PC-3 (cell line): ENCODE data around the gene TMEM259. TPM values are rescaled to one million over a fixed set of nuclear protein-coding genes. Genes with fewer than 3 reads are reported as not detected.

ENCODE experiments used
- ATAC-seq: fragments of 200-7000 bp; cut with Tn5 transposase; 2 replicates; pipeline ENCODE4 v1.9.1; 2020; ENCODE audit warnings: mild to moderate bottlenecking, moderate library complexity
- BruUV-seq: library from RNA; stranded (reverse); fragments of 400-500 nt; replicated peaks from 2 replicates; lab custom pipeline; 2021; lab: Mats Ljungman, UMichigan
- CTCF ChIA-PET: fragments of 300-600 bp; sonication (Branson Sonifier 250); formaldehyde crosslinking; loops from one replicate; lab custom pipeline; 2022; ENCODE audit warnings: antibody characterized with exemption; lab: Charles Lee
- POLR2A ChIA-PET: fragments of 300-600 bp; sonication (Branson Sonifier 250); formaldehyde crosslinking; loops from one replicate; lab custom pipeline; 2022; ENCODE audit warnings: antibody characterized with exemption; ENCODE audit not compliant: unreplicated experiment; lab: Charles Lee
- DNase-seq: peaks from one replicate; pipeline ENCODE4 v3.0.0-alpha.2; 2015
- H2AFZ ChIP-seq: fragments of 300-600 bp; sonication (generic); 2 replicates; pipeline ENCODE4 v1.6.0; 2016; ENCODE audit warnings: antibody characterized with exemption, low read length
- H3F3A ChIP-seq: fragments of 300-600 bp; sonication (generic); one replicate; pipeline ENCODE4 v1.6.0; 2017; ENCODE audit warnings: antibody characterized with exemption, low read length, control low read depth, mild to moderate bottlenecking; ENCODE audit not compliant: unreplicated experiment
- H3K27ac ChIP-seq: fragments of 300-600 bp; sonication (generic); 2 replicates; pipeline ENCODE4 v1.5.1; 2016; ENCODE audit warnings: mild to moderate bottlenecking, low read length
- H3K27me3 ChIP-seq: fragments of 300-600 bp; sonication (generic); 2 replicates; pipeline ENCODE4 v1.6.1; 2016; ENCODE audit warnings: low read length, mixed read lengths
- H3K36me3 ChIP-seq: fragments of 300-600 bp; sonication (generic); 2 replicates; pipeline ENCODE4 v1.6.1; 2016; ENCODE audit warnings: low read depth, mixed run types, low read length, mixed read lengths
- H3K4me1 ChIP-seq: fragments of 300-600 bp; sonication (generic); 2 replicates; pipeline ENCODE4 v1.5.1; 2016; ENCODE audit warnings: low read length; ENCODE audit not compliant: insufficient read depth
- H3K4me2 ChIP-seq: fragments of 300-600 bp; sonication (generic); 2 replicates; pipeline ENCODE4 v1.6.0; 2016; ENCODE audit warnings: low read length
- H3K4me3 ChIP-seq: fragments of 300-600 bp; sonication (generic); 2 replicates; pipeline ENCODE4 v1.5.1; 2016; ENCODE audit warnings: mild to moderate bottlenecking, low read length, mixed read lengths
- H3K79me2 ChIP-seq: fragments of 300-600 bp; sonication (generic); 2 replicates; pipeline ENCODE4 v1.6.1; 2017; ENCODE audit warnings: low read length, mixed read lengths
- H3K9ac ChIP-seq: fragments of 300-600 bp; sonication (generic); 2 replicates; pipeline ENCODE4 v1.6.0; 2016; ENCODE audit warnings: mild to moderate bottlenecking, low read length
- H3K9me2 ChIP-seq: fragments of 300-600 bp; sonication (generic); replicated peaks from 2 replicates; pipeline ENCODE4 v1.6.1; 2016; ENCODE audit warnings: mixed run types, low read length, mixed read lengths
- H3K9me3 ChIP-seq: fragments of 300-600 bp; sonication (generic); 2 replicates; pipeline ENCODE4 v1.6.1; 2016; ENCODE audit warnings: low read length, mixed read lengths
- H4K20me1 ChIP-seq: fragments of 300-600 bp; sonication (generic); 2 replicates; pipeline ENCODE4 v1.6.1; 2016; ENCODE audit warnings: low read length, mixed read lengths
- EZH2 ChIP-seq: fragments of 300-600 bp; sonication (generic); IDR thresholded peaks from one replicate; pipeline ENCODE4 v1.6.1; 2017; ENCODE audit warnings: antibody characterized with exemption, mild to moderate bottlenecking, low read length; ENCODE audit not compliant: unreplicated experiment
- EZH2phosphoT487 ChIP-seq: fragments of 300-600 bp; sonication (generic); IDR thresholded peaks from 2 replicates; pipeline ENCODE4 v1.6.1; 2018; ENCODE audit warnings: mild to moderate bottlenecking, antibody characterized with exemption, low read length, borderline replicate concordance
- intact Hi-C: fragments of 100-400 bp; cut with micrococcal nuclease; formaldehyde crosslinking; loops from 2 replicates; pipeline ENCODE4 v1.9.0; 2023
- total RNA-seq: library from RNA; depleted of rRNA; stranded (reverse); fragments of >200 nt; gene quantifications from 2 replicates; pipeline ENCODE4 v1.2.3, GENCODE V29; 2014
- TF ChIP-seq, protein P1 (sequence below): fragments of 300-600 bp; sonication (generic); conservative IDR thresholded peaks from 2 replicates; pipeline ENCODE4 v1.5.1; 2017; ENCODE audit warnings: antibody characterized with exemption, low read depth, mild to moderate bottlenecking, low read length

The TMEM259 gene
- total RNA-seq, 1 experiment from 2014 or later = 136 TPM

DNA sequence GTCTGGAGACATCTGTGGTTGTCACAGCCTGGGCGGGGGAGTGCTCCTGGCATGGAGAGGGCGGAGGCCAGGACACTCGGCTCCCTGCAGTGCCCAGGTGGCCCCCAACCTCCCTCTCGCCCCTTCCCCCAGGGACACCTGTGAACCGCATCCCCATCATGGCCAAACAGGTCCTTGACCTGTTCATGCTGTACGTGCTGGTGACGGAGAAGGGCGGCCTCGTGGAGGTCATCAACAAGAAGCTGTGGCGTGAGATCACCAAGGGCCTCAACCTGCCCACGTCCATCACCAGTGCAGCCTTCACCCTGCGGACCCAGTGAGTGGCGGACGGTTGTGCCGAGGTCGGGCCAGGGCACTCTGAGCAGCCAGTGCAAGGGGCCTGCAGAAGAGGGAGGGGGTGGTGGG is 56.8 kb downstream of the TMEM259 start:
- H3K9me2 ChIP-seq = no peaks in the 10 kb centered on the region
- H3K9me3 ChIP-seq = no peaks in the 10 kb centered on the region
- ChIA-PET POLR2A (no interaction called here), CTCF (no interaction called here)
- BruUV-seq = no TSS peak
- H3K79me2 ChIP-seq = no peaks in the 10 kb centered on the region
- no peak for DNase-seq
- no peak for TF ChIP-seq EZH2phosphoT487
- TF ChIP-seq EZH2 = no peak
- TF ChIP-seq, protein P1, sequence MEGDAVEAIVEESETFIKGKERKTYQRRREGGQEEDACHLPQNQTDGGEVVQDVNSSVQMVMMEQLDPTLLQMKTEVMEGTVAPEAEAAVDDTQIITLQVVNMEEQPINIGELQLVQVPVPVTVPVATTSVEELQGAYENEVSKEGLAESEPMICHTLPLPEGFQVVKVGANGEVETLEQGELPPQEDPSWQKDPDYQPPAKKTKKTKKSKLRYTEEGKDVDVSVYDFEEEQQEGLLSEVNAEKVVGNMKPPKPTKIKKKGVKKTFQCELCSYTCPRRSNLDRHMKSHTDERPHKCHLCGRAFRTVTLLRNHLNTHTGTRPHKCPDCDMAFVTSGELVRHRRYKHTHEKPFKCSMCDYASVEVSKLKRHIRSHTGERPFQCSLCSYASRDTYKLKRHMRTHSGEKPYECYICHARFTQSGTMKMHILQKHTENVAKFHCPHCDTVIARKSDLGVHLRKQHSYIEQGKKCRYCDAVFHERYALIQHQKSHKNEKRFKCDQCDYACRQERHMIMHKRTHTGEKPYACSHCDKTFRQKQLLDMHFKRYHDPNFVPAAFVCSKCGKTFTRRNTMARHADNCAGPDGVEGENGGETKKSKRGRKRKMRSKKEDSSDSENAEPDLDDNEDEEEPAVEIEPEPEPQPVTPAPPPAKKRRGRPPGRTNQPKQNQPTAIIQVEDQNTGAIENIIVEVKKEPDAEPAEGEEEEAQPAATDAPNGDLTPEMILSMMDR = no peak
- no peak overlapping the region for H3K27ac ChIP-seq
- no peaks in the 10 kb centered on the region for H3F3A ChIP-seq
- H3K9ac ChIP-seq = no peak overlapping the region
- H3K4me3 ChIP-seq = no peak overlapping the region
- peaks cover 9% of the 10 kb centered on the region; the same call in 1 of the 2 replicates for H3K4me1 ChIP-seq
- intact Hi-C loops = no loop called here
- H4K20me1 ChIP-seq = no peaks in the 10 kb centered on the region
- no peak overlapping the region for H2AFZ ChIP-seq
- H3K36me3 ChIP-seq = no peaks in the 10 kb centered on the region
- no peaks in the 10 kb centered on the region for H3K27me3 ChIP-seq
- no peak overlapping the region for H3K4me2 ChIP-seq
- no peak for ATAC-seq

DNA sequence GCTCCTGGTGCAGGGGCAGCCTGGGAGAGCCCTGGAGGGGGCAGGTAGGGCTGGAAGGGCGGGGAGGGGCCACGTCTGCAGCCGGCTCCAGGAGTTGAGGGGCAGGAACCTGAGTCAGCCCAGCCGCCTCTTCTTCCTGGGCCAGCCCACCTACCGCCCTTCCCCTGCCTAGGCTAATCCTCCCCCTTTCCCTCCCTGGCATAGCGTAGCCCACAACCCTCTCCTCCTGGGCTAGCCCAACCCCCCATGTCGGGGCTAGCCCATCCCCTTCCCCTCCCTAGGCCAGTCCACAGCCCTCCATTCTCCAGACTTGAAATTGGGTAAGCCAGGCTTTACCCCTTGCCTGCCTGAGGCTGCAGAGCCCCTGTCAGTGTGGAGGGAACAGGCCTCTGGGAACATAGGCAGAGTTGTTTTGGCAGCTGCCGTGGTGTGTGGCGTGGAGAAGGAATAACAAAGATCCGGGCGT is 57.4 kb downstream of the TMEM259 start:
- Histone ChIP-seq H3K9me3 (no peaks in the 10 kb centered on the region), H3K4me3 (no peak overlapping the region), H4K20me1 (no peaks in the 10 kb centered on the region), H3K4me2 (no peak overlapping the region), H3K36me3 (no peaks in the 10 kb centered on the region), H3F3A (no peaks in the 10 kb centered on the region), H3K79me2 (no peaks in the 10 kb centered on the region), H3K9ac (no peak overlapping the region), H3K27ac (no peak overlapping the region), H3K9me2 (no peaks in the 10 kb centered on the region), H3K27me3 (no peaks in the 10 kb centered on the region), H3K4me1 (peaks cover 14% of the 10 kb centered on the region; the same call in 1 of the 2 replicates), H2AFZ (no peak overlapping the region)
- ATAC-seq = no peak
- ChIA-PET CTCF (no interaction called here), POLR2A (no interaction called here)
- intact Hi-C loops = no loop called here
- no TSS peak for BruUV-seq
- DNase-seq = no peak
- TF ChIP-seq, protein P1 = no peak
- TF ChIP-seq EZH2 (no peak), EZH2phosphoT487 (no peak)

DNA sequence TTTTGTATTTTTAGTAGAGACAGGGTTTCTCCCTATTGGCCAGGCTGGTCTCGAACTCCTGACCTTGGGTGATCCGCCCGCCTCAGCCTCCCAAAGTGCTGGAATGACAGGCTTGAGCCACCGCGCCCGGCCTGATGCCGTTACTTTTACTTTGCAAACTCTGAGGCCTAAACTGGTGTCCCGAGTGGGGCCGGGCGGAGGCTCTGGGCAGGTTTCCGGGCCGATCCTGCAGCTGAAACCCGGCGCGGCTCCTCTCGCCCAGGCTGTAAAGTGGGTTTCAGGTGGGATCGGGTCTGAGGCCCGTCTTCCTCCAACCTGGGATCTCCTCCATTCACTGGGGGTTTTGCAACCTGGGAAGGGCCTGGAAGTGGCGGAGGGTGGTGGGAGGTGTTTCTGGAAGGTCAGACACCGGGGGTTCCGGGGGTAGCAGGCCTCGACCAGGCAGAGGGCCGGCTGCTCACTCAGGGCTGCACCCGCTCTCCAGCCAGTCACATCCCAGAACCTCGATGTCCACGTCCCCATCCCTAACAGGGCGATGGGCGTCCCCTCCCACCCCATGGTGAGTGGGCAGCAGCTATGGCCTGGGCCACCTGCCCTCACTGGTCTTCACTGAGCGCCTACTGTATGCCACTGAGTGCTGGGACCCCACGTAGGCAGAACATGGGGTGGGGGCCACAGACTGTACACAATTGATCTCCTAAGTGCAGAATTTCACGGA is 58.1 kb downstream of the TMEM259 start:
- ATAC-seq (no peak), DNase-seq (no peak)
- no peaks in the 10 kb centered on the region for H3K9me3 ChIP-seq
- ChIA-PET POLR2A (no interaction called here), CTCF (no interaction called here)
- TF ChIP-seq EZH2phosphoT487 (no peak), EZH2 (no peak)
- TF ChIP-seq, protein P1 = no peak
- H3F3A ChIP-seq = no peaks in the 10 kb centered on the region
- H3K79me2 ChIP-seq = no peaks in the 10 kb centered on the region
- BruUV-seq = no TSS peak
- no peak overlapping the region for H3K4me3 ChIP-seq
- H4K20me1 ChIP-seq = no peaks in the 10 kb centered on the region
- no peak overlapping the region for H3K9ac ChIP-seq
- no peaks in the 10 kb centered on the region for H3K9me2 ChIP-seq
- no peaks in the 10 kb centered on the region for H3K36me3 ChIP-seq
- H3K27me3 ChIP-seq = no peaks in the 10 kb centered on the region
- peaks cover 14% of the 10 kb centered on the region; the same call in 1 of the 2 replicates for H3K4me1 ChIP-seq
- intact Hi-C loops = no loop called here
- H3K4me2 ChIP-seq = no peak overlapping the region
- H3K27ac ChIP-seq = no peak overlapping the region
- no peak overlapping the region for H2AFZ ChIP-seq
